ENCODE data around the gene CLEC4F. TPM values are rescaled to one million over a fixed set of nuclear protein-coding genes. Genes with fewer than 3 reads are reported as not detected.

CLEC4F gene, protein sequence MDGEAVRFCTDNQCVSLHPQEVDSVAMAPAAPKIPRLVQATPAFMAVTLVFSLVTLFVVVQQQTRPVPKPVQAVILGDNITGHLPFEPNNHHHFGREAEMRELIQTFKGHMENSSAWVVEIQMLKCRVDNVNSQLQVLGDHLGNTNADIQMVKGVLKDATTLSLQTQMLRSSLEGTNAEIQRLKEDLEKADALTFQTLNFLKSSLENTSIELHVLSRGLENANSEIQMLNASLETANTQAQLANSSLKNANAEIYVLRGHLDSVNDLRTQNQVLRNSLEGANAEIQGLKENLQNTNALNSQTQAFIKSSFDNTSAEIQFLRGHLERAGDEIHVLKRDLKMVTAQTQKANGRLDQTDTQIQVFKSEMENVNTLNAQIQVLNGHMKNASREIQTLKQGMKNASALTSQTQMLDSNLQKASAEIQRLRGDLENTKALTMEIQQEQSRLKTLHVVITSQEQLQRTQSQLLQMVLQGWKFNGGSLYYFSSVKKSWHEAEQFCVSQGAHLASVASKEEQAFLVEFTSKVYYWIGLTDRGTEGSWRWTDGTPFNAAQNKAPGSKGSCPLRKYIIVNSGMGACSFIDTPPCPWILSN
- polyA plus RNA-seq = not detected

DNA sequence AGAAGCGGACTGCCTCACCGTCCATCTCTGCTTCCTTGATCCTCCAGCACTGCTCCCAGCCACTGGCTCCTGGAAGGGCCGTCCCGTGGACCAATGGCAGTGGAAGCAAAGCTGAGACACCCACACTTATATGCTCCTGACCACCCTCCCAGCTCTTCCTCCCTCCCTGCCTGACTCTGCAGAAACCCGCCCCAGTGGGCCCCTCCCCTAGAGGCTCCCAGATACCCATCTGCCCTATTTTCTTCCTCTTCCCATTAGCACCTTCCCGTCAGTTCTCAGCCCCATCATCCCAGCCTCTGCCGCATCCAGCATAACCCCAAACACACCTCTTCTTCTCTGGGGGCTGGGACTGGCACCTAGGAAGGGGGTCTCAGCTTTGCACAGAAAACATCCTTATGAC is at the start of gene CLEC4F:
TSS of gene CLEC4F (minus strand) at position 101 of the 400 bp plus-strand sequence. CDS start at position 25, 76 bp downstream.
- no peak within 1 kb of the TSS for H3K4me3 Mint-ChIP-seq
- peaks cover 0 to 3% (median 2%) of the 10 kb centered on the region in 3 donors for H3K4me1 Mint-ChIP-seq
- H3K27ac Mint-ChIP-seq = no peak within 1 kb of the TSS
- peaks cover 3% of the 10 kb centered on the region for H3K36me3 Mint-ChIP-seq
- peaks cover 9% of the 10 kb centered on the region for H3K27me3 Mint-ChIP-seq
- no peaks in the 10 kb centered on the region for H3K9me3 Mint-ChIP-seq

DNA sequence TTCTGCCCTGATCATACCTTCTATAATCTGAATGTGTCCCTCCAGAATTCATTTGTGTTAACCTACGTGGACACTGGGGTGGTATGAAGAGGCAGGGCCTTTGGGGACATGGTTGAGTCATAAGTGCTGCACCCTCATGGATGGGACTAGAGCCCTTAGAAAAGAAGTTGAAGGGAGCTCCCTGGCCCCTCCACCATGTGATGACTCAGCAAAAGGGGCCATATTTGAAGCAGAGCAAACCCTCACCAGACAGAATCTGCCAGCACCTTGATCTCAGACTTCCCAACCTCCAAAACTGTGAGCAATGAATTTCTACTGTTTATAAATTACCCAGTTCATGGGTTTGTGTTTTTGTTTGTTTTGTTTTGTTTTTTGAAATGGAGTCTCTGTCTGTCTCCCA is 48.6 kb upstream of the CLEC4F start:
- Mint-ChIP-seq H3K4me1 (peaks cover 0 to 5% (median 1%) of the 10 kb centered on the region in 3 donors), H3K27ac (no peak overlapping the region), H3K4me3 (no peak overlapping the region), H3K27me3 (peaks cover 22% of the 10 kb centered on the region), H3K9me3 (peaks cover 0 to 1% (median 0%) of the 10 kb centered on the region in 3 donors), H3K36me3 (no peaks in the 10 kb centered on the region)

DNA sequence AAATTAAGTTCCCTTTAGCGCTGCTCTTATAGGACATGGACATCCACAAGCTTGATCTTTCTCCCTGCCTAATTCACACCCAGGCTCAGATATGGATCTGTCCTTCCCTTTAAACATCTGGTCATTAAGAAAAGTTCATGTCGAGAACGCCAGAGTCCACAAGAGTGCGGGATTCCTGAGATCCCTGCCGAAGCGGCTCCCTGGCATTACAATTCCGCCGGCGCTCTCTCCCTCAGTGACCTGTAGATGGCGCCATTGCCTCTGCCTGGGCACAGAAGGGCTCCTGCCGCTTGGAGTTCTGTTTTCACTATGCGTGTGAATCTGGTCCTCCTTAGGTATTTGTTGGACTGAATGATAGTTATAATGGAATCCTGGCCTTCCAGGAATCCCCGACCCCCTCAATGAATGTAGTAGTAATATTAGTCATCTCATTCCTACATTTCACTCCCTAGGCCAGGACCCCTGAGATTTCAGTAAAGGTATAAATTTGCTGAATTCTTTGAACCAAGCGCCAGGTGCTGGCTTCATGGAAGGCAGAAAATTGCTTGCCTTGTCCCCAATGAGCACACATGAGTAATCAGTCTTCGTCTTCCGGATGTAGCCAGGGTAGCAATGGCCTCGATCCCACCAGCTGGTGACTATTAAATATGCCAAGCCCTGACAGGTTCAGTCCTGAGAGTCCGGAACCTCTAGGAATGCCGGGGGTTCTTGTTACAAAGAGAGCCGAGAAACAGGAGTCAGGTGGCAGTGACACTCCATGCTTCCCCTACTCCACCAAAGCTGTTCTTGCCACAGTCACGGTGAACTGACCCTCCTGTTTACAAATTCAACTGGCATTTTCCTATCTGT is 41.6 kb upstream of the CLEC4F start:
- H3K4me1 Mint-ChIP-seq = peaks cover 0 to 1% (median 1%) of the 10 kb centered on the region in 3 donors
- no peak overlapping the region for H3K27ac Mint-ChIP-seq
- no peaks in the 10 kb centered on the region for H3K36me3 Mint-ChIP-seq
- peaks cover 46% of the 10 kb centered on the region for H3K27me3 Mint-ChIP-seq
- H3K4me3 Mint-ChIP-seq = no peak overlapping the region
- H3K9me3 Mint-ChIP-seq = no peaks in the 10 kb centered on the region

DNA sequence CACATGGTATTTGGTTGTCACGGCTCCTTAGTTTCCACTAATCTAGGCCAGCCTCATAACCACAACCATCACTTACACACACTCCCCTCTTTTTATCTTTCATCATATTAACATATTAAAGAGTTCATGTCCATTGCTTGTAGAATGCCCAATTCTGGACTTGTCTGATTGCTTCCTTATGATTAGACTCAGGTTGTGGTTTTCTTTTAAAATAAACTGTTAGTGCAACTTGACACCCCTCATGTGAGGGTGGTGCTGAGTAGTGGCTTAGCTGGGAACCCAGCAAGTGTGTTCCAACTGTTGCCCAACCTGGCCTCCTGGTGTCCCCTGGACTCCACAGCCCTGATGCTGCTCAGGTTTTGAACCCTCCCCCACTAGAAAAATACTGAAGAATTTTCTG is 35.3 kb upstream of the CLEC4F start:
- Mint-ChIP-seq H3K9me3 (no peaks in the 10 kb centered on the region), H3K27me3 (peaks cover 14% of the 10 kb centered on the region), H3K4me1 (peaks cover 0 to 3% (median 0%) of the 10 kb centered on the region in 3 donors), H3K4me3 (no peak overlapping the region), H3K27ac (no peak overlapping the region), H3K36me3 (peaks cover 2% of the 10 kb centered on the region)

DNA sequence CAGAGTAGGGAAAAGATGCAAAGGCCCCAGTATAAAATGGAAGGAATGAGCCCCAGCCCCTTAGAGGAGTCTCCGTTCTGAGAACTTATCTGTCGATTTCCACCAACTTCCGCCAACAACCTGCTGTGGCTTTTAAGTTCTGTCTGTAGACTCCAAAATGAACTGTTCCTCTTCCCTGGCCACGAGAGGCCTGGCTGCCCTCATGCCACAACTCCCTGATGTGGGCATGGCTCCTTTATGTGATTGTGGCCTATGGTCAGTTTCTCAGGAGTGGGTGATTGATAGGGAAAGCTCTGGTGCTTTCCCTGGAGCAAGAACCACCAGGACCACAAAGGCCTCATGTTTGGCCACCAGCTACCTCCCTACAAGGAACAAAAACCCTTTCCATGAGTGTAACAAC is 34.0 kb upstream of the CLEC4F start:
- H3K27me3 Mint-ChIP-seq = peaks cover 4% of the 10 kb centered on the region
- H3K27ac Mint-ChIP-seq = no peak overlapping the region
- H3K36me3 Mint-ChIP-seq = peaks cover 2% of the 10 kb centered on the region
- H3K4me1 Mint-ChIP-seq = peaks cover 0 to 3% (median 0%) of the 10 kb centered on the region in 3 donors
- no peak overlapping the region for H3K4me3 Mint-ChIP-seq
- H3K9me3 Mint-ChIP-seq = no peaks in the 10 kb centered on the region

DNA sequence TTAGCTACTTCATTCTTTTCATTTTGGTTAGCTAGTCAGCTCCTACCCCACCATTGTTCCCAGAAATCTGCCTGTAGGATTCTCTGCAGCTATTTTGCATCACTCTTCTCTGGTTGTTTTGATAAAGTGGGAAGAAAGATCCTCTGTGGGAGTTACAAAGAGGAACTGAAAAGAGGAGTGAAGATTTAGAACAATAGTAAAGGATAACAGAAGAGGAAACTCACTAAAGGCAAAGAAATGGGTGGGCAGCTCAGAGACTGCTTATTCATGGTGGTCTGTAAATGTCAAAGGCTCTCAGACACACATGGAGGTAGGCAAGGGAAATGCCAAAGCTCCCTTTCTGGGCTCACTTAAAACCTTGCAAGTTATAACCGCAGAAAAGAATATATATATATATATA is 32.4 kb upstream of the CLEC4F start:
- H3K36me3 Mint-ChIP-seq = peaks cover 2% of the 10 kb centered on the region
- H3K27ac Mint-ChIP-seq = no peak overlapping the region
- peaks cover 4% of the 10 kb centered on the region for H3K27me3 Mint-ChIP-seq
- H3K9me3 Mint-ChIP-seq = no peaks in the 10 kb centered on the region
- H3K4me1 Mint-ChIP-seq = peaks cover 0 to 3% (median 0%) of the 10 kb centered on the region in 3 donors
- H3K4me3 Mint-ChIP-seq = no peak overlapping the region

DNA sequence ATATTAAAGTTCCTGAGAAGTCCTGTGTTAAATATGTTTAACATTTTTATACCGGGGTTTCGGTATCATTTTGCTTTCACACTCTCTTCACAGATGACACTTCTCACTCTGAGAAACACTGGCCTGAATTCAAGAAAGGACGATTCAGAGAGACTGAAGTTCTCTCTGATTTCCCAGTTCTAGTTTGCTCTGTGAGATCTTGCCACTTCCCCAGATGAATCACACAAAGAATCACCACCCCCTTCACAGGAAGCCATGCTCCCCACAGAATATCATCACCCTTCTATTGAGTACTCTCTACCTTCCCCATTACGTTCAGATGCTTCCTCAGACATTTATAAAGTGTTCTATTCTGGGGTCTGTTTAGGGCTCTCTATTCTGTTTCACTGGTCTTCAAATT is 31.3 kb upstream of the CLEC4F start:
- peaks cover 0 to 3% (median 0%) of the 10 kb centered on the region in 3 donors for H3K4me1 Mint-ChIP-seq
- peaks cover 2% of the 10 kb centered on the region for H3K36me3 Mint-ChIP-seq
- H3K27me3 Mint-ChIP-seq = no peaks in the 10 kb centered on the region
- H3K4me3 Mint-ChIP-seq = no peak overlapping the region
- no peak overlapping the region for H3K27ac Mint-ChIP-seq
- peaks cover 0 to under 1% (median 0%) of the 10 kb centered on the region in 3 donors for H3K9me3 Mint-ChIP-seq

DNA sequence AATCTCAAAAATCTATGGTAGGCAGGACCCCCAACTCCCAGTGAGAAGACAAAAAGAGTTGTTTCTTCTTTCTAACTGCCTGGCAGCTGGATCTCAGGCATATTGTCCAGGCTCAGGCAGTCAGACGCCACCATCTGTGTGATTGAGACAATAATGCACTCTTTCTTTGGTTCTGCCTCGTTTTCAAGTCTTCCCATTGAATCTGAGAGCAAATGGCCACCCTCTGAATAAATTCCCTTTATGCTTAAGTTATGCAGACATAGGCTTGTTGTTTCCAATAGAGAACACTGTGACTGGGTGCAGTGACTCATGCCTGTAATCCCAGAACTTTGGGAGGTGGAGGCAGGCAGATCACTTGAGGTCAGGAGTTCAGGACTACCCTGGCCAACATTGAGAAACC is 30.5 kb upstream of the CLEC4F start:
- Mint-ChIP-seq H3K4me1 (peaks cover 0 to 3% (median 0%) of the 10 kb centered on the region in 3 donors), H3K9me3 (peaks cover 0 to 9% (median 0%) of the 10 kb centered on the region in 3 donors), H3K27ac (no peak overlapping the region)

DNA sequence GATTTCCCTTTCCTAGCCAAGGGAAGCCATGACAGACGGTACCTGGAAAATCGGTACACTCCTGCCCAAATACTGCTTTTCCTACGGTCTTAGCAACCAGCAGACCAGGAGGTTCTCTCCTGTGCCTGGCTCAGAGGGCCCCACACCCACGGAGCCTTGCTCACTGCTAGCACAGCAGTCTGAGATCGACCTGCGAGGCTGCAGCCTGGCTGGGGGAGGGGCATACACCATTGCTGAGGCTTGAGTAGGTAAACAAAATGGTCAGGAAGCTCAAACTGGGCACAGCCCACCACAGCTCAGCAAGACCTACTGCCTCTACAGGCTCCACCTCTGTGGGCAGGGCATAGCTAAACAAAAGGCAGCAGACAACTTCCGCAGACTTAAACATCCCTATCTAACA is 22.0 kb upstream of the CLEC4F start:
- Mint-ChIP-seq H3K4me1 (no peaks in the 10 kb centered on the region), H3K27ac (no peak overlapping the region), H3K27me3 (peaks cover 24% of the 10 kb centered on the region), H3K36me3 (peaks cover 2% of the 10 kb centered on the region), H3K4me3 (no peak overlapping the region), H3K9me3 (peaks cover 0 to 14% (median 3%) of the 10 kb centered on the region in 3 donors)

More for the DNA sequence above, 30.5 kb upstream of the CLEC4F start:
- Mint-ChIP-seq H3K36me3 (peaks cover 2% of the 10 kb centered on the region), H3K27me3 (peaks cover 3% of the 10 kb centered on the region), H3K4me3 (no peak overlapping the region)

DNA sequence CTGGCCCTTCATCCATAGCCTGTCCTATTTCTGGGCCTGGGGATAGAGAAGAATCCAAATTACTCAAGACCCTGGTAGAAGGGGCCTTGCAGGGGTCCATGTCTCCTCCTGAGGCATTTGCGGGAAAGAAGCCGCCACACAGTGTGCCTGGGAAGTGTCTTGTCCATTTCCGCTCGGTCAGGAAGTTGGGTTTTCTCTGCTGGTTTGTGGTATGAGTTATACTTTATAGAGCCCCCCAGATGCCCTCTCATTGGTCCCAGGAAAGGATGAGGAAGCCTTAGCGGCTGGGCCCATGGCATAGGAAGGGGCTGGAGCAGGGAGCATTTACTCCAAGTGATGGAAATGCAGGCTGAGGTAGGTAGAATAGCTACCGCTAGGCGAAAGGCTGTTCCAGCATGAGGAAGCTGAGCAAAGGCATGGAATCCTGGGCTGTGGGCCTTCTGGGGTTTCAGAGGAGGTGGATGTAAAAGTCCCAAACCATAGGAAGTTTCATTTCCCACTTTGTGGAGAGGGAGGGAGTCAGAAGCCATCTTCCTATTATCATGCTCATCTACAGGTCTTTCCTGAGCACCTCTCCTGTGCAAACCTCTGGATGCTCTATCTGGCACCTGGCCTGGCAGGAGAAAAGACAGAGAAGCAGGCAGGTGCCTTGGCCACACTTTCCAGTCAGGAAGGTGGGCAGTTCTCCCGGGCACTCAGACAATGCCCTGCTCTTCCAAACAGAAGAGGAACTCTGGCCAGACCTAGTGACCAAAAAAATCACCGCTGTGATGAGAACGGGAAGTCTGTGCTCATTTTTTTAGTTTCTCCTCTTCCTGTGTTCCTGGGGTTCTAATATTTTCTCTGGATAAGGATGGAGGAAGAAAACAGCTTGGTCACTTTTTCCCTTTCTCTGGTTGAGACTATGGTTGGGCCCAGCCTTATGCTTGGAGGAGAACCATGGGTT is 17.9 kb upstream of the CLEC4F start:
- Mint-ChIP-seq H3K27ac (no peak overlapping the region), H3K27me3 (peaks cover 29% of the 10 kb centered on the region), H3K4me3 (no peak overlapping the region), H3K9me3 (peaks cover 0 to 3% (median under 1%) of the 10 kb centered on the region in 3 donors), H3K36me3 (no peaks in the 10 kb centered on the region), H3K4me1 (no peaks in the 10 kb centered on the region)

DNA sequence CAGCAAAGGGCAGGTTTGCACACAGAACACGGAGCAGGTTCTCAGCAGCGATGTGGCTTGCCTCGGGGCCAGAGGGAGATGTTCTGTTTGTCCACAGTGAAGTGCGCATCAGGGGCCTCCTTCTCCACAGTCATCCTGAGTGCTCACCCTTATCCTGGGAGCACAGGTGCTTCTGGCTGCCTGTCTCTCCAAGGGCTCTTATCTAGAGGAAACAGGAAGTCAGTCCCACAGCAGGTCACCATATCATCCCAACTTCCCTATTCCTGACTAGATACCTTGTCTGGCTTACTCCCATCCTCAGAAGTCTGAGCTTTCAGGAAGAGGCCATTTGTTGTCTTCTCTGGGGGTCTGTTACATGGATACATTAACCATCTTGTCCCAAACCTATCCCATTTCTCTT is 15.2 kb upstream of the CLEC4F start, which contains the start of gene CD207:
TSS of gene CD207 (minus strand) at position 174 of the 400 bp plus-strand sequence. CDS start at position 134, 40 bp downstream.
- no peak within 1 kb of the TSS for H3K4me3 Mint-ChIP-seq
- peak within 1 kb of the TSS in 1 of 3 donors; percentile 63 for H3K27ac Mint-ChIP-seq
- H3K9me3 Mint-ChIP-seq = peaks cover 0 to 2% (median 0%) of the 10 kb centered on the region in 3 donors
- H3K4me1 Mint-ChIP-seq = no peaks in the 10 kb centered on the region
- H3K36me3 Mint-ChIP-seq = no peaks in the 10 kb centered on the region
- peaks cover 23% of the 10 kb centered on the region for H3K27me3 Mint-ChIP-seq

DNA sequence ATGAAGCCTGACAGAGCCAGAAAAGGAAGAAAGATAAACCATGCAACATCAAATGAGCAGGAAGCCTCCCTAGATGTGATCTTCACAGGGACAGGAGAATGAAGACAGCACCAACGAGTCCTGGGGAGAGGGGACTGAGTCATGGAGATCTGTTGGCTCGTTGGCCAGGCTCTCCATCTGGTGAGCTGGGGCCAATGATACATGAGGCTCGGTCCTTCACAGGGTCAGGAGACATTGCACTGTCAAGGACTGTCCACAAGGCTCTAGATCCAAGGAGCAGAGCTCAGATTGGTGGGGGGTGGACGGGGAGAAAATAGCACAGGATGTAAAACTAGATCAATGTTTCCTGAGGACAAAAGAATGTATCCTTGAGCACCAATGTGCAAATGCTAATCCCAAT is 14.5 kb upstream of the CLEC4F start:
- H3K4me1 Mint-ChIP-seq = peaks cover 0 to 1% (median 0%) of the 10 kb centered on the region in 3 donors
- H3K4me3 Mint-ChIP-seq = no peak overlapping the region
- no peaks in the 10 kb centered on the region for H3K36me3 Mint-ChIP-seq
- H3K27me3 Mint-ChIP-seq = peaks cover 19% of the 10 kb centered on the region
- H3K9me3 Mint-ChIP-seq = peaks cover 0 to 4% (median 0%) of the 10 kb centered on the region in 3 donors
- H3K27ac Mint-ChIP-seq = no peak overlapping the region

DNA sequence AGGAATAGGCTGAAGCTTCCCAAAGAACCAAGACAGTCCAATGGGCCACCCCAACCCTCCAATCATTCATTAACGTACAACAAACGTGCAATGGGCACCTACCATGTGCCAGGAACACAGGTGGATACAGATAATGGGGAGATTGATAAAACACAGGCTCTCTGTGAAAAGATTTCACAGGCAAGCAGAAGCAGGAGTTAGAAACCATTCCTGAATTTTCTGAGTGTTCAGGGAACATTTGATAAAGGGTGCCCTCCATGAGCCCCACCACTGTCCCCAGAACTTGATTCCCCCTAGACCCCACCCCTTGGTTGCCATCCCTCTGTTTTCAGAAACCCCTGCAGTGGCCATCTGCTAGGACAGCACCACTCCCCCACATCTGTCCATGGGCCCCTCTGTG is 13.7 kb upstream of the CLEC4F start:
- peaks cover 0 to 4% (median 0%) of the 10 kb centered on the region in 3 donors for H3K9me3 Mint-ChIP-seq
- peaks cover 19% of the 10 kb centered on the region for H3K27me3 Mint-ChIP-seq
- H3K4me1 Mint-ChIP-seq = peaks cover 0 to 1% (median 0%) of the 10 kb centered on the region in 3 donors
- H3K27ac Mint-ChIP-seq = no peak overlapping the region
- no peak overlapping the region for H3K4me3 Mint-ChIP-seq
- no peaks in the 10 kb centered on the region for H3K36me3 Mint-ChIP-seq

DNA sequence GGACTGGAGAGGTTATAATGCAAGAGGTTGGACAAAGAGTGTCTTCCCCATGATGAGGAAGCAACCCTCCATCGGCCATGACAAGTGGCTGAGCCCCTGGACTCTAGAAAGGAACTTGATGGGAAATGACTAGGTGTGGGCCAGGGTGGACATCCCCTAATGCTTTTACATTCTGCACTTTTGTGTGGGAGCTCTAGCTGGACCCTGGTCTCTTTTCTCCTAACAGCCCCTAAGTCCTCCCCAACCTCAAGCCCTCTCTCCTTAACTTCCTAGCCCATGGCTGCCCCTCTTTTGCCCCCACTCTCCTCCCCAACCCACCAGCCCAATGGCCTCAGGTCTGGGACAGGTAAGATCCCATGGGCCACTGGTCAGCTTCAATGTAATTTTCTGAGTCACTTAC is 12.8 kb upstream of the CLEC4F start:
- no peak overlapping the region for H3K4me3 Mint-ChIP-seq
- H3K27ac Mint-ChIP-seq = peak overlapping the region in 1 of 3 donors; percentile 48
- H3K36me3 Mint-ChIP-seq = no peaks in the 10 kb centered on the region
- H3K4me1 Mint-ChIP-seq = peaks cover 0 to 3% (median 2%) of the 10 kb centered on the region in 3 donors
- H3K27me3 Mint-ChIP-seq = peaks cover 17% of the 10 kb centered on the region
- H3K9me3 Mint-ChIP-seq = peaks cover 0 to 4% (median 0%) of the 10 kb centered on the region in 3 donors
